AG04450 (cell line): ENCODE data around the gene NWD2. TPM values are rescaled to one million over a fixed set of nuclear protein-coding genes. Genes with fewer than 3 reads are reported as not detected.

Experiments
- CTCF ChIA-PET: fragments of 300-600, 350-600 bp; formaldehyde crosslinking; extraction: SDS; loops from one replicate; lab custom pipeline; 2022; ENCODE audit warnings: antibody characterized with exemption, inconsistent platforms; lab: Charles Lee
- POLR2A ChIA-PET: fragments of 350-600 bp; formaldehyde crosslinking; extraction: SDS; loops from one replicate; lab custom pipeline; 2021; ENCODE audit warnings: antibody characterized with exemption, inconsistent platforms; lab: Yijun Ruan, JAX
- DNase-seq: peaks from one replicate; pipeline ENCODE4 v3.0.0-alpha.2; 2011; ENCODE audit warnings: low read depth, low spot score
- H3K27ac ChIP-seq: one replicate; pipeline ENCODE4 v1.5.1; 2012; ENCODE audit warnings: low read depth, low read length, control low read depth
- H3K27me3 ChIP-seq: one replicate; pipeline ENCODE4 v1.6.0; 2012; ENCODE audit warnings: low read length; ENCODE audit not compliant: control insufficient read depth, insufficient read depth
- H3K4me3 ChIP-seq: 2 replicates; pipeline ENCODE4 v1.5.1; 2011; ENCODE audit warnings: mild to moderate bottlenecking, low read depth, low read length, control low read depth
- H3K9me3 ChIP-seq: 2 replicates; pipeline ENCODE4 v1.5.1; 2012; ENCODE audit warnings: low read length; ENCODE audit not compliant: control insufficient read depth, insufficient read depth
- CTCF ChIP-seq: IDR thresholded peaks from 2 replicates; pipeline ENCODE4 v1.5.1; 2011; ENCODE audit warnings: low read depth, low read length, control low read depth, inconsistent platforms
- polyA plus RNA-seq: library from polyadenylated mRNA; depleted of rRNA; stranded (reverse); fragments of >200 nt; gene quantifications from 2 replicates; pipeline ENCODE4 v1.2.3, GENCODE V29; 2011

NWD2 gene
- polyA plus RNA-seq, 1 experiment = not detected

GRCh38 chr4:37463033-37463856 lies 218.7 kb downstream of the NWD2 start:
- Histone ChIP-seq H3K9me3 (no peaks in the 10 kb centered on the region), H3K27ac (no peak overlapping the region), H3K27me3 (no peaks in the 10 kb centered on the region), H3K4me3 (no peak overlapping the region)
- no peak for DNase-seq
- POLR2A ChIA-PET = no interaction called here
- TF ChIP-seq CTCF = no peak
- CTCF ChIA-PET = no interaction called here

- DNase-seq = no peak
- TF ChIP-seq CTCF = no peak
- Histone ChIP-seq H3K27ac (no peak overlapping the region), H3K9me3 (no peaks in the 10 kb centered on the region), H3K4me3 (no peak overlapping the region), H3K27me3 (no peaks in the 10 kb centered on the region)
- ChIA-PET POLR2A (no interaction called here), CTCF (interaction anchor here (0.6 kb wide), 1 partner anchor 15 kb away, joined by 3 read pairs; no protein-coding TSS in a partner anchor)
Observed at GRCh38 chr4:37464373-37465128, 220.0 kb downstream of the NWD2 start.

GRCh38 chr4:37465296-37465695 lies 220.8 kb downstream of the NWD2 start:
- no peak overlapping the region for H3K4me3 ChIP-seq
- H3K27ac ChIP-seq = no peak overlapping the region
- H3K9me3 ChIP-seq = no peaks in the 10 kb centered on the region
- ChIA-PET CTCF (interaction anchor here (0.6 kb wide), 1 partner anchor 16 kb away, joined by 3 read pairs; no protein-coding TSS in a partner anchor), POLR2A (no interaction called here)
- TF ChIP-seq CTCF = no peak
- no peaks in the 10 kb centered on the region for H3K27me3 ChIP-seq
- no peak for DNase-seq

DNA sequence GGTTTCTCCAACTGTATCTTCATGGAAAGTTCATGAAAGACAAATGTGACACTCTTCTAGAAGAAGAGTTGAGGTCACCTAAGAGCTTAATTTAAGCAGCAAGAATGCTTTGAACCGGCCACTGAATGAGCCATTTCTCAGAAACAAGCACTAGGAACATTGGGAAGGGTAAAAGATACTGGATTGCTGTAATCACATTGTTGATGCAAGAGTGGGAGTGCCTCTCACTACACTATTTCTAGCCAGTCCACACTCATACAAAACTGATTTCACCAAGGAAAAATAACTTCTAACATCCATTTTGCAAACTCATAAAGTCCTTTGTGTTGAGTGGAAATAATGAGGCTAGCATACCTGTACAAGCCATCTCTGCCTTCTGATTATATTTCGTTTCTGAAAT lies 221.3 kb downstream of the NWD2 start:
- no peaks in the 10 kb centered on the region for H3K9me3 ChIP-seq
- ChIA-PET CTCF (no interaction called here), POLR2A (no interaction called here)

More for the DNA sequence above, 221.3 kb downstream of the NWD2 start:
- DNase-seq = no peak
- no peak for TF ChIP-seq CTCF
- H3K27me3 ChIP-seq = no peaks in the 10 kb centered on the region
- no peak overlapping the region for H3K4me3 ChIP-seq
- no peak overlapping the region for H3K27ac ChIP-seq
